ENCODE measurements around the gene OSM.
"Not testable (repeated sequence)": the region's sequence is repeated elsewhere in the genome, so short reads cannot be mapped to it uniquely, and the experiment has no call there.

Gene OSM

DNA sequence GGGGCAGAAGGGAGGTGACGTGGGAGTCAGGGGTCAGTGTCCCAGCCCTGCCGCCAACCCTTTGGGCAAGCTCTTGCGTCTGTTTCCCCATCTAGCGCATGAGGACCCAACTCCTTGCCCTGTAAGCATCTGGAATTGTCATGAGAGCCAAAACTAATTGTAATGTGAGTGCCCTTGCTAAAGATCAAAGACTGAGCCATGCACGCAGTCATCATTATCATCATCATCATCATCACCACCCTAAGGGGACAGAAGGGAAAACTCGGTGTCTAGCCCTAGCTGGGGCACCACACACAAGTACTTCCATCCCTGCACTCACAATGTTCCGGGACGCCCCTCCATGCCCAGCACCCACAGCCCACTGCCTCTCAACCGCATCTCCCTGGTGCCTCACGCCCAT is 22.6 kb downstream of the OSM start:
- DNase-seq (ENCODE audit: low spot score): no peak

DNA sequence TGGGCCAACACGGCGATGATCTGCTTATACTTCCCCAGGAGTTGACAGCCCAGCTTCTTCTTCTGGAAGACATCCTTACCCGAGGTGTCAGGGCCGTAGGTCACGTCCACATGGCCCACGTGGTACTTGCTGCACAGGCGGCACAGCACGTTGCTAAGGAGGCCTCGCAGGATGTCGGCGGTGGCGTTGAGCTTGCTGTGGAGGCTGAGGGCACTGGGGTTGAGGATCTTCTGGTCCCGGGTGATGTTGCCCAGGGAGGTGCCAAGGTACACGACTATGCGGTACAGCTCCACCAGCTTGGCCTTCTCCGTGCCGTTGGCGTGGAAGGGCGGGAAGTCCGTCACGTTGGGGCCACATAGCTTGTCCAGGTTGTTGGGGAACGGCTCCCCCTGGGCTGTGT is 23.0 kb downstream of the OSM start:
- DNase-seq (ENCODE audit: low spot score): no peak

GRCh38 chr22:30241576-30242371 is 24.9 kb downstream of the OSM start:
- no peak for DNase-seq (ENCODE audit: low spot score)

DNA sequence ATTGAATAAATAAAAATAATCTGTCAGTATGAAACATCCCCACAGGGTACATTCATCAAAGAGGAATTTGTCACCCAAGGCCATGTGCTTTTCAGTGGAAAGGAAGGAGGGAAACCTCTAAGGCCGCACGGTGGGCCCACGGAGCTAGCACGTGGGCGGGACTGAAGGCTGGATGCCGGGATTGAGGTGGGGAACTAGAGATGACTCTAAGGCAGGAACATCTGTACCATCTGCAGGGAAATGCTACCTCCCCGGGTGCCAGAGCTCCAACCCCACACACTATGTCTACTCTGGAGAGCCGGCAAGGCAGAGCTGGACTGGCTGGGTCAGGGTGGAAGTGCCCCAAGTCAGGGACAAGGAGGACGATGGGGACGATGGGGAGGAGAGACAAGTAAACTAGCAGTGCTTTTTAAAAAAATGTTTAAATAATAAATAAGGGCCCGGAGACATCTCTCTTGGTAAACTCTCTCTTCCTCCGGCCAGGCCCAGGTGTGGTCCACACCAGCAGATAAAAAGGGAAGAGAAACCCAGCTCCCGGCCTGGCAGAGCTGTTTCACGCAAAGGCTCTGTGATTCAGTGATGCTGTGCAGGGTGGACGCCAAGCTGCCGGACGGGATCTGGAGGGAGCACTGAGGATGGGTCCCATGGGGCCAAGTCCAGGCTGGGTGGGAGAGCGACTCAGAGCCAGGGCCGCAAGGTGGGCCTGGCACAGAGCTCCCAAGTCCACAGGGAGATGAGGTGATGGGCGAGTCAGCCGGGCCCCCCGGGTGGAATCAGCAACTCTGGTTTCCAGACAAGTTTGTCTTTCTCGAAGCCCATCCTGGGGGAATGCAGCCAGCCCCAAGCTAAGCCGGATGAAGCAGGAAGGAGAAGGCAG is 25.9 kb downstream of the OSM start:
- DNase-seq (ENCODE audit: low spot score): no peak

GRCh38 chr22:30239488-30240405 is 26.9 kb downstream of the OSM start:
- DNase-seq (ENCODE audit: low spot score): no peak

DNA sequence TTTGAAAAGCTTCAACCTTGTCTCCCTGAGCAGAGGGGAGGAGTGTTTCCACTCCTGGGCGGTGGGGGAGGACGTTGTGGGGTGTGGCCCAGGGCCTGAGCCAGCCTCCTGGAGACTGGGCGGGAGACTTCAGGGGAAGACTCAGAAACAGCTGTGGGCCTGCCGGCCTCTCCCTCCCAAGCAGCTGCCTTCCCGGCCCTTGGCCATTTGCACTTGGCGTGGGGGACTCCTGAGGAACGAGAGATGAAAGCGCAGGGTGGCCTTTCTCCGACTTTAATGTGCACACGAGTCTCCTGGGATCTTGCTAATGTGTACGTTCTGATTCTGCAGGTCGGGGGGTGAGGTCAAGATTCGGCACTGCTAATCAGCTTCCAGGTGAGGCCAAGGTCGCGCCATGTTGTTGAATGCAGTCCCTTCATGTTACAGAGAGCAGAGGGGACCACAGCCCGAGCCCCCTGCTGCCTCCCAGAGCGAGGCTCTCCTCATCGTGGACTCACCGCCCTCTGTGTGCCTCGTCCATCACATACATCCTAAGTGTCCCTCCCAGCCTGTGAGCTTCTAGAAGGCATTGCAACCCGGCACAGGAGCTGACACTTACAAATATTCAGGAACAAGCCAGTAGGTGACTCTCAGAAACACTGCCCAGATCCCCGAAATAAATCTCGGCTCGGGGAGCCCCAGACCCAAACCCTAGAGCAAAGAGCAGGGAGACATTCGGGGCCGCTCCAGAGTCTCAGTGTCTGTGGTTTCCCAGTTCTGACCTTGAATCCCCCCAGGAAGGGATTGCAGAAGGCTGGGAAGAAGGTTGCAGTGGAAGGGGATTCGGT is 27.8 kb downstream of the OSM start:
- DNase-seq (ENCODE audit: low spot score): no peak

DNA sequence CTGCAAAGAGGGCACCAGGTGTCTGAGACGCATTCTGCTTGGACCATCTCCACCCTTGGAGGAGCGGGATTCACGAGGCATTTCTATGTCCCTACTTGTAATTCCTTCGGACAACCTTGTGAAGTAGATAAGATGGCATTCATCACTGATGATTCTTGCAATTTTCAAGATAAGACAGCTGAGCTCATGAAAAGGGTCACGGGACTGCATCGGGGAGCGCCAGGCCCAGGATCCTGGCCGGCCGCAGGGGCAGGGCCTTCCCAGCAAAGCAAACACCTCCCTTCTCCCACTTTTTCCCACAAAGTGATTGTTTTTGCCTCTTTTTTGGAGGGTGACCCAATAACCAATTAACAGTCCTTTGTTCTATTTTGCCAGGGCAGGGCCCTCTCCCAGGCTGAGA is 28.5 kb downstream of the OSM start:
- no peak for DNase-seq (ENCODE audit: low spot score)

GRCh38 chr22:30236875-30237274 is 29.8 kb downstream of the OSM start:
- DNase-seq (ENCODE audit: low spot score): no peak

DNA sequence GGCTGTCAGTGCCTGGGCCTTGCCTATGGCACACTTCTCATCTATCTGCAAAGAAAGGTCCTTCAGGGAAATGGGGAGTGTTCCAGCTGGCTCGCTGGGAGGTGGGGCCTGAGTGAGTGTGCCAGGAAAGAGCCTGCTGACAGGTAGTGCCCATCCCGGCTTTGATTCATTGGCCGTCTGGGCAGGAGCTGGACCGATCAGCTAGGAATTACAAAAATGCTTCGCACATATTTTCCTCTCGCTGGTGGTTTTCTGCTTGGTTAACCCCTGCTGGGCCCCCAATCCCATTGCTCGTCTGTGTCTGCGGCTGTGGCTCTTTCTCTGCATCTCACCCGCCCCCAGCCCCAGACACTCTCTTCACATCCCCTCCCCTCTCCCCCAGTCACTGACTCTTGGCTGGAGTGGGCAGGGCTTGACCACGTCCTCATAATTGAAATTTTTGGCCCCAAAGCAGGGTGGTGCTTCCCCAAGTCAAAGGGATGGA is 30.9 kb downstream of the OSM start:
- DNase-seq (ENCODE audit: low spot score): no peak

DNA sequence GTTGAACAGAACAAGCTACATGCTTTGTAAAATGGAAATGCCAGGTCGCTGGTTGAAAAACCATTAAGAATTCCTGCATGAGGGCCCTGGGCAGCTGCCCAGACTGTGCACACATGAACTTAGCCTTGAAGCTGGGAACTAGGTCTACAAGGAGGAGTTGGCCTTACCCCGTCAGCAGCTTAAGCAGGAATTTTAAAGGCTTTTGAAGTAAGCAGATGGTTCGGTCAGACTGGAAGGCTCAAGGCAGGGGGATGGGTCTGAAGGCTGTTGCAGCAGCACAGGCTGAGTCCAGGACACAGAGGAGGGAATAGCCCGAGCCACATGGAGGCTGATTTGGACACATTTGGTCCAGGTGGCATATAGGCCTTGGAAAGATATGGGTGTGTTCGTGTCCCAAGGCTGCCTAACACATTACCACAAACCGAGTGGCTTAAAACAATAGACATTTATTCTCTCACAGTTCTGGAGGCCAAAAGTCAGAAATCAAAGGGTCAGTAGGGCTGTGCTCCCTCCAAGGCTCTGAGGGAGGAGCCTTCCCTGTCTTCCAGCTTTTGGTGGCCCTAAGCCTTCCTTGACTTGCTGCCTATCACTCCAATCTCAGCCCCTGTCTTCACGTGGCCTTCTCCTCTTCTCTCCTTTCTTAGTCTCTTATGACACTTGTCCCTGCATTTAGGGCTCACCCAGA is 31.7 kb downstream of the OSM start:
- no peak for DNase-seq (ENCODE audit: low spot score)

DNA sequence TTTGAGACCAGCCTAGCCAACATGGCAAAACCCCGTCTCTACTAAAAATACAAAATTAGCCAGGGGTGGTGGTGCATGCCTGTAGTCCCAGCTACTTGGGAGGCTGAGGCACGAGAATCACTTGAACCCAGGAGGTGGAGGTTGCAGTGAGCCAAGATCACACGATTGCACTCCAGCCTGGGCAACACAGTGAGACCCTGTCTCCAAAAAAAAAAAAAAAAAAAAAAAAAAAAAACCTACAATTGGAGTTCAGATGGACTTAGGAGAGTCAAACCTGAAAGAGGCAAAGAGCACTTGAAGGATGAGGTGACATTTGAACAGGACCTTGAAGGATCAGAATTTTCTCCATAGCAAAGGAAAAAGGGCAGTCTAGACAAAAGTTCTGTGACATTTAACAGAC is 32.3 kb downstream of the OSM start:
- DNase-seq (ENCODE audit: low spot score): not testable (repeated sequence)

DNA sequence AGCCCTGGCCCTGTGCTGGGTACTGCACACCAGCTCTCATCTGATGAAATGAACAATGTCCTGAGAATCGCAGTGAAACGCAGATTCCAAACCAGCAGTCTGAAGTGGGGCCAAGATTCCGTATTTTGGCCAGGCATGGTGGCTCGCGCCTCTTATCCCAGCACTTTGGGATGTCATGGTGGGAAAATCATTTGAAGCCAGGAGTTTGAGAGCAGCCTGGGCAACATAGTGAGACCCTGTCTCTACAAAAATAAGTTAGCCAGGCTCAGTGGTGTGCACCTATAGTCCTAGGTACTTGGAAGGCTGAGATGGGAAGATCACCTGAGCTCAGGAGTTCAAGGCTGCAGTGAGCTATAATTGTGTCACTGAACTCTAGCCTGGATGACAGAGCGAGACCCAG is 33.1 kb downstream of the OSM start:
- DNase-seq (ENCODE audit: low spot score): no peak

GRCh38 chr22:30232716-30233218 is 33.9 kb downstream of the OSM start:
- DNase-seq (ENCODE audit: low spot score): no peak

GRCh38 chr22:30230787-30231461 is 35.7 kb downstream of the OSM start:
- DNase-seq (ENCODE audit: low spot score): no peak

- no peak for DNase-seq (ENCODE audit: low spot score)
These were observed 36.3 kb downstream of the OSM start for GRCh38 chr22:30230330-30230729.

DNA sequence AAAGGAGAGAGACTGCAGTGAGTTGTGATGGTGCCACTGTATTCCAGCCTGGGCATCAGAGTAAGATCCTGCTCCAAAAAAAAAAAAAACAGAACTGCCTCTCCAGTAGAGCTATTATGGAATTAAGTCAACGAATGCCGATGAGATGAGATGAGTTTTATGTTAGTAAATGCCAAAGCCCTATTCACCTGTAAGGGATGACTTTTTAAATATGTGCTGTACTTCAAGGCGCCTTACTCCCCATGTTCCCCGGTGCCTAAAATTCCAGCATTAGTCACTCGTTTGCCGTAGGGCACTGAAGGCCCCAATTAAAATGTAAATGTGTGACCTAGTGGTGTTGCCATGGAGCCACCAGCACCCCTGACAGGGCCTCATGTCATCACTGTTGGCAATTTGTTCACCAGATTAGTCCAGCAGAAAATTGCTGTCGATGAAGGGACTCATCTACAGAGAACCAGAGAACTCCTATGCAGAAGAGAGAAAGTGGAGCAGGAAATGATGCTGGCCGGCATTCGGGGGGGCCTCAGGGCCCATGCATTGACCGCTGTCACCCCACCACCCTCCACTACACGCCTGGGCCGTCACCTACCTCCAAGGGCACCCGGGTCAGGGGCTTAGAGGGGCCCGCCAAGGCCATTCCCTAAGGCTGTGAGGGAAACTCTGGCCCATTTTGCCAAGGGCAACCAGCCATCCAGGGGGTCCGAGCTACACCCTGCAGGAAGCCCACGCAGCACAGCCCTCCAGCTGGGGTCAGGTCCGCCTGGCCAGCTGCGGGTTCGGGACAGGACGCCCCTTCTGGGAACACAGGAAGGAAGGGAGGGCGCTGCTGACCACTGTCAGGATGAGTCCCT is 37.9 kb downstream of the OSM start:
- DNase-seq (ENCODE audit: low spot score): no peak

DNA sequence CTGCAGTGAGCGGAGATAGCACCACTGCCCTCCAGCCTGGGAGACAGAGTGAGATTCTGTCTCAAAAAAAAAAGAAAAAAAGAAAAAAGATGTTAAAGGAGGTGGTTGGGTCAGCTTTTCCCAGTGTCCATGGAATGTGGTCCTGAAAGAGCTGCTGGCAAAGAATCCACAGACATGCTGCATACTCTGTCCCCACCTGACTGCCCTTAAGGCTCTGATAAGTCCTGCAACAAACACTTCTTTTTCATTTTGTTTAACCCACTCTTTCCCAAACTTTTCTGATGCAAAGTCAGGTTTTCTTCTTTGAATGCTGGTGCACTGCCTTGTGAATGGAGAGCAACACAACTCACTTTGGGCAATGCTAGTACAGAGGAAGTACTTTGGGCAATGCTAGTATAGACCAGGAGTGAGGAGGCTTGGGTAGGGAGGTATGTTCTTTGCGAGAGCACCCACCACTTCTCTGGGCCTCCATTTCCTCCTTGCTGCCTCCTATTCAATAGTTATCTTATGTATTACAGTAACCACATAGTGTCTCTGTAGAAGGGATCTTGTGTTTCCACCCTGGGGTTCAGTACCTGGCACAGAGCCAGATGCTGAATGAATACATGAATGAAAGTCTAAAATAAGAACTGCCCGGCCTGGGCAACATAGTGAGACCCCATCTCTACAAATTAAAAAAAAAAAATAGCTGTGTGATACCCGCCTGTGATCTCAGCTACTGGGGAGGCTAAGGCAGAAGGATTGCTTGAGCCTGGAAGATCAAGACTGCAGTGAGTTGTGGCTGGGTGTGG is 39.0 kb downstream of the OSM start:
- no peak for DNase-seq (ENCODE audit: low spot score)

Data from CD4-positive, alpha-beta T cell treated with Interleukin-6 at 100 ng/mL for 8 hours (primary cell).